Measurements from ENCODE around the gene RELL2. TPM values are rescaled to one million over a fixed set of nuclear protein-coding genes. Genes with fewer than 3 reads are reported as not detected.
"Not testable (repeated sequence)": the region's sequence is repeated elsewhere in the genome, so short reads cannot be mapped to it uniquely, and the experiment has no call there.

The RELL2 gene
- total RNA-seq, 1 experiment from 2014 or later, result 8.7 TPM

- no peak for TF ChIP-seq ELF1 (IDR thresholded peaks at IDR 0.05; ENCODE audit: borderline replicate concordance, low read depth)
Observed at GRCh38 chr5:141608557-141608956, 28.2 kb upstream of the RELL2 start (continued).

GRCh38 chr5:141609044-141609443, 27.8 kb upstream of the RELL2 start:
- peaks cover 10 to 20% of the 10 kb centered on the region in 2 experiments for H3K4me1 ChIP-seq (ENCODE audit: control insufficient read depth in 1 of 2, insufficient read depth in 2 of 2, low read length in 2 of 2)
- H3K27ac ChIP-seq (ENCODE audit: low read depth, low read length), result no peak overlapping the region
- no TSS peak for BruUV-seq (replicated peaks)
- H3K9me3 ChIP-seq (ENCODE audit: control insufficient read depth in 1 of 2, insufficient read depth in 1 of 2, low read depth in 1 of 2, low read length in 2 of 2), result no peaks in the 10 kb centered on the region
- no peaks in the 10 kb centered on the region for H3K27me3 ChIP-seq (ENCODE audit: insufficient read depth, low read length)
- peaks cover 6% of the 10 kb centered on the region; the same call in 1 of the 2 replicates for H4K20me1 ChIP-seq (ENCODE audit: insufficient read depth)
- H2AFZ ChIP-seq (ENCODE audit: low read depth, low read length, poor library complexity, severe bottlenecking), result no peak overlapping the region
- H3K4me2 ChIP-seq (ENCODE audit: low read length), result no peak overlapping the region
- TF ChIP-seq POLR2A (IDR thresholded peaks at IDR 0.05; ENCODE audit: borderline replicate concordance, extremely low read depth, insufficient read depth, insufficient read length) (no peak), JUND (IDR thresholded peaks at IDR 0.05) (no peak), EZH2 (IDR thresholded peaks at IDR 0.05) (no peak), CEBPB (IDR thresholded peaks at IDR 0.05; ENCODE audit: low read depth) (no peak), EGR1 (IDR thresholded peaks at IDR 0.05; ENCODE audit: low read depth) (no peak), YY1 (IDR thresholded peaks at IDR 0.05; ENCODE audit: extremely low read depth, insufficient replicate concordance, low read depth, low read length) (no peak), TCF7L2 (IDR thresholded peaks at IDR 0.05; ENCODE audit: borderline replicate concordance, extremely low read depth, insufficient read depth, insufficient read length) (no peak), SRF (IDR thresholded peaks at IDR 0.05; ENCODE audit: low read depth) (no peak)
- H3K9ac ChIP-seq (ENCODE audit: low read length), result no peak overlapping the region
- ChIA-PET RAD21 (ENCODE audit: low non-redundant PET in 1 of 2, low total read pairs in 2 of 2, uncharacterized antibody in 2 of 2, unreplicated experiment in 2 of 2) (no interaction called here), POLR2A (no interaction called here), CTCF (interaction anchor here (0.9 to 1.3 kb wide), 3 partner anchors 10 to 16 kb away, joined by 3 to 5 read pairs (median 4); partner anchors contain the start of gene DIAPH1)
- H3K36me3 ChIP-seq (ENCODE audit: control insufficient read depth in 1 of 2, insufficient read depth in 2 of 2, low read length in 2 of 2), result no peaks in the 10 kb centered on the region
- no peak for DNase-seq (ENCODE audit: low read depth, low spot score)
- no peak for ATAC-seq
- H3K9me2 ChIP-seq (ENCODE audit: insufficient read depth), result no peaks in the 10 kb centered on the region
- intact Hi-C loops (cut with micrococcal nuclease), result no loop called here
- H3K4me3 ChIP-seq (replicated peaks in 1 of 2; ENCODE audit: low read depth in 1 of 2, low read length in 2 of 2), result no peak overlapping the region
- H3K79me2 ChIP-seq (ENCODE audit: insufficient read depth, low read length), result peaks cover 98% of the 10 kb centered on the region

GRCh38 chr5:141609921-141610320, 26.9 kb upstream of the RELL2 start:
- BruUV-seq (replicated peaks); DNase-seq (ENCODE audit: low read depth, low spot score); H3K9ac ChIP-seq (ENCODE audit: low read length); H3K27ac ChIP-seq (ENCODE audit: low read depth, low read length); H3K4me2 ChIP-seq (ENCODE audit: low read length); H2AFZ ChIP-seq (ENCODE audit: low read depth, low read length, poor library complexity, severe bottlenecking); intact Hi-C loops (cut with micrococcal nuclease); H3K36me3 ChIP-seq (ENCODE audit: control insufficient read depth in 1 of 2, insufficient read depth in 2 of 2, low read length in 2 of 2); H3K9me3 ChIP-seq (ENCODE audit: control insufficient read depth in 1 of 2, insufficient read depth in 1 of 2, low read depth in 1 of 2, low read length in 2 of 2); RAD21 ChIA-PET (ENCODE audit: low non-redundant PET in 1 of 2, low total read pairs in 2 of 2, uncharacterized antibody in 2 of 2, unreplicated experiment in 2 of 2); POLR2A ChIA-PET; H3K4me3 ChIP-seq (replicated peaks in 1 of 2; ENCODE audit: low read depth in 1 of 2, low read length in 2 of 2); H3K9me2 ChIP-seq (ENCODE audit: insufficient read depth); H4K20me1 ChIP-seq (ENCODE audit: insufficient read depth); ATAC-seq; H3K27me3 ChIP-seq (ENCODE audit: insufficient read depth, low read length): not testable (repeated sequence)
- CTCF ChIA-PET, result interaction anchor here (1.0 kb wide), 1 partner anchor 9 kb away, joined by 3 read pairs; the partner anchor contains the start of gene DIAPH1
- Histone ChIP-seq H3K79me2 (ENCODE audit: insufficient read depth, low read length) (peaks cover 98% of the 10 kb centered on the region), H3K4me1 (ENCODE audit: control insufficient read depth in 1 of 2, insufficient read depth in 2 of 2, low read length in 2 of 2) (peaks cover under 1 to 11% of the 10 kb centered on the region in 2 experiments; a peak in 3 of 4 replicates)

All from HCT116 (cell line).